Left ventricle myocardium inferior (tissue), 1 donor: ENCODE data around the gene MEOX1. TPM values are rescaled to one million over a fixed set of nuclear protein-coding genes. Genes with fewer than 3 reads are reported as not detected.
A peak's percentile ranks its signal among the peaks of the same experiment; 100 is the strongest.

Source experiments
- DNase-seq: peaks from one replicate; pipeline ENCODE4 v3.0.0-alpha.2; 2020
- H3K27ac ChIP-seq: fragments of 200-600 bp; replicated peaks from 2 replicates; pipeline ENCODE4 v1.8.0; 2021
- H3K27me3 ChIP-seq: fragments of 200-600 bp; 2 replicates; pipeline ENCODE4 v1.8.0; 2021; ENCODE audit warnings: low read depth
- H3K36me3 ChIP-seq: fragments of 200-600 bp; 2 replicates; pipeline ENCODE4 v1.8.0; 2021
- H3K4me1 ChIP-seq: fragments of 200-600 bp; 2 replicates; pipeline ENCODE4 v1.8.0; 2021
- H3K4me3 ChIP-seq: fragments of 200-600 bp; 2 replicates; pipeline ENCODE4 v1.8.0; 2021; ENCODE audit warnings: mild to moderate bottlenecking, moderate library complexity
- H3K9me3 ChIP-seq: fragments of 200-600 bp; replicated peaks from 2 replicates; pipeline ENCODE4 v1.8.0; 2021
- intact Hi-C: fragments of 100-400 bp; cut with micrococcal nuclease; formaldehyde crosslinking; loops from one replicate; pipeline ENCODE4 v1.11.0; 2022
- total RNA-seq: library from RNA; stranded (reverse); fragmentation: NEBNext Ultra II Directional; extraction: Animal tissue kit (Norgen Biotek cat#: 25700); gene quantifications from one replicate; pipeline ENCODE4 v1.2.1, GENCODE V29; 2021
- TF ChIP-seq, protein P1 (sequence below): fragments of 200-600 bp; IDR thresholded peaks from 2 replicates; pipeline ENCODE4 v1.8.0; 2021; ENCODE audit warnings: antibody characterized with exemption, mild to moderate bottlenecking, borderline replicate concordance
- donor health status: DM: no; HTN: yes; CAD: no; lungs with severe emphysema.

Gene MEOX1
- total RNA-seq, 1 donor from 2014 or later, result 8.4 TPM

DNA sequence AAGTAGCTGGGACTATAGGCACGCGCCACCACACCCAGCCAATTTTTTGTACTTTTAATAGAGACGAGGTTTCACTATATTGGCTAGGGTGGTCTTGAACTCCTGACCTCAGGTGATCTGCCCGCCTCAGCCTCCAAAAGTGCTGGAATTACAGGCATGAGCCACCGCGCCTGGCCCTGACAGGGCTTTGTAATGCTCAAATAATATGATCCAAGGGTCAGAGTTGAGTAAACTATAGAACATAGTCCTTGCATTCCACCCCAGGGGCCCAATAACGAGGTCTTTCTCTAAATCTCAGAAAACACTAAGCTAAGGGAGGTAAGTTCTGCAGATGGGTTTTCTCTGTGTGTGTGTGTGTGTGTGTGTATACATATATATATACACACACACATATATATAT, 5.8 kb upstream of the MEOX1 start:
- DNase-seq, result no peak
- peaks cover 15% of the 10 kb centered on the region for H3K27me3 ChIP-seq
- TF ChIP-seq, protein P1, sequence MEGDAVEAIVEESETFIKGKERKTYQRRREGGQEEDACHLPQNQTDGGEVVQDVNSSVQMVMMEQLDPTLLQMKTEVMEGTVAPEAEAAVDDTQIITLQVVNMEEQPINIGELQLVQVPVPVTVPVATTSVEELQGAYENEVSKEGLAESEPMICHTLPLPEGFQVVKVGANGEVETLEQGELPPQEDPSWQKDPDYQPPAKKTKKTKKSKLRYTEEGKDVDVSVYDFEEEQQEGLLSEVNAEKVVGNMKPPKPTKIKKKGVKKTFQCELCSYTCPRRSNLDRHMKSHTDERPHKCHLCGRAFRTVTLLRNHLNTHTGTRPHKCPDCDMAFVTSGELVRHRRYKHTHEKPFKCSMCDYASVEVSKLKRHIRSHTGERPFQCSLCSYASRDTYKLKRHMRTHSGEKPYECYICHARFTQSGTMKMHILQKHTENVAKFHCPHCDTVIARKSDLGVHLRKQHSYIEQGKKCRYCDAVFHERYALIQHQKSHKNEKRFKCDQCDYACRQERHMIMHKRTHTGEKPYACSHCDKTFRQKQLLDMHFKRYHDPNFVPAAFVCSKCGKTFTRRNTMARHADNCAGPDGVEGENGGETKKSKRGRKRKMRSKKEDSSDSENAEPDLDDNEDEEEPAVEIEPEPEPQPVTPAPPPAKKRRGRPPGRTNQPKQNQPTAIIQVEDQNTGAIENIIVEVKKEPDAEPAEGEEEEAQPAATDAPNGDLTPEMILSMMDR, result no peak
- intact Hi-C loops, result no loop called here
- H3K4me1 ChIP-seq, result peaks cover 46% of the 10 kb centered on the region
- H3K4me3 ChIP-seq, result no peak overlapping the region
- no peak overlapping the region for H3K27ac ChIP-seq
- H3K9me3 ChIP-seq, result no peaks in the 10 kb centered on the region
- H3K36me3 ChIP-seq, result no peaks in the 10 kb centered on the region

DNA sequence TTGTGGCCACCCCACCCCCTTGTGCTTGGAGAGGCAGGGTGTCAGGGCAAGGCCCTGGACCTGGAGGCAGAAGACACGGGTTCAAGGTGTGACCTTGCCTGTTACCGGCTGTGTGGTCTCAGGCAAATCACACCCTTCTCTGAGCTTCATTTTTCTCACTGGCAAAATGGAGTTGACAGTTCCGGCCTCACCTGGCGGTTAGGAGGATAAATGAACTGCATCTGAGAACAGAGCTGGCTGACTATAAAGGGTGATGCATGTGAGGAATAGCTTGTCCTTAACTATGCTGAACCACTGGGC, 4.2 kb upstream of the MEOX1 start:
- Histone ChIP-seq H3K36me3 (no peaks in the 10 kb centered on the region), H3K4me1 (peaks cover 54% of the 10 kb centered on the region), H3K27ac (peak overlapping the region; percentile 92), H3K27me3 (peaks cover 15% of the 10 kb centered on the region), H3K4me3 (no peak overlapping the region), H3K9me3 (no peaks in the 10 kb centered on the region)
- intact Hi-C loops, result no loop called here
- TF ChIP-seq, protein P1, result no peak
- DNase-seq, result no peak

DNA sequence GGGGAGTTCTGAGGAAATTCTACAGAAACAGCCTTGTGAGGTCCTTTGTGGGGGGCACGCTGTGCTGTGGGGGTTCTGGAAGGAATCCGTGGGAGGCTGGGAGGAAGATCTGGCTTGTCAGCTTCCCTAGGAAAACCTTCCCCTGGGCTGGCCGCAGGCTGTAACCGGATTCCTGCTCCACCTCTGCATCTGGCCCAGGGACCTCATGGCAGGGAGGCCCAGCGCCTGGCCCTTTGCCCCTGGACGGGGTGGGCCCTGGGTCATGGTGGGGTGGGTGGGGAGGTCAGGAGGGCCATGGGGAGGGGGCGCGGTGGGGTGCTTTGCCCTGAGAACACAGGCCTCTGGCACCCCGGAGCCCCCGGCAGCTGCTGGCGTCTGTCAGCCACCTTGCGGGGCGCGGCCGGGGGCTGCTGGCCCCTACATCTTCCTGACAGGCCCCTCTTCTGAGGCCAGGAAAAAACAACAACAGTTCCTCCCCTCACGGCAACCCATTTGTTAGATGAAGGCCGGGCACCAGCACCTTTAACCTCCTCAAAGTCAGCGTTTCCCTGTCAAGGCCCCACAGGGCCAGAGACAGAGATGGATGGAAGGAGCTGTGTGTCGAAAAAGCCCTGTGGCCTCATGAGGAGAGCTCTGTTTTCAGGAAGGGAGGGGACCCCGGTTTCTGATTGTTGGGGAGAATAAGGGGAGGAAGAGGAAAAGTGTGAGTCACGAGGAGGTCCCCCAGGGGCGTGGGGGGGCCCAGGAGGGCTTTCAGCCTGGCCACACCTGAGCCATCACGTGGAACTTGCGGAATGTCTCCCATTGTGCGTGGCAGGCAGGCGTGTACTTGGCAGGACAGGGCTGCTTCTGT, 3.6 kb upstream of the MEOX1 start:
- intact Hi-C loops, result no loop called here
- Histone ChIP-seq H3K27ac (peak overlapping the region; percentile 92), H3K4me1 (peaks cover 54% of the 10 kb centered on the region), H3K36me3 (no peaks in the 10 kb centered on the region), H3K4me3 (no peak overlapping the region), H3K27me3 (peaks cover 15% of the 10 kb centered on the region), H3K9me3 (no peaks in the 10 kb centered on the region)
- peak; percentile 73 for DNase-seq
- TF ChIP-seq, protein P1, result no peak

DNA sequence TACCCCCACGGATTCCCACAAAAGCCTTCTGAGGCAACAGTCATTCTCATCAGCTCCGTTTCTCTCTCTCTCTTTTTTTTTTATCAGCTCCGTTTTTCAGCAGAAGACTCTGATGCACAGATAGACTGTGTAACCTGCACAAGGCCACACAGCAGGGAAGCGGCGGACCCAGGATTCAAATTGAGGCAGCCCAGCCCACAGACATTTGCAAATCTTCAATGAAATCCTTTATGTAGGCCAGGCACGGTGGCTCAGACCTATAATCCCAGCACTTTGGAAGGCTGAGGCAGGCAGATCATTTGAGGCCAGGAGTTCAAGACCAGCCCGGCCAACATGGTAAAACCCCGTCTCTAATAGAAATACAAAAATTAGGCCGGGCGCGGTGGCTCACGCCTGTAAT, 2.4 kb upstream of the MEOX1 start:
- no peaks in the 10 kb centered on the region for H3K36me3 ChIP-seq
- DNase-seq, result no peak
- intact Hi-C loops, result no loop called here
- peaks cover 15% of the 10 kb centered on the region for H3K27me3 ChIP-seq
- H3K27ac ChIP-seq, result peak overlapping the region; percentile 92
- no peak overlapping the region for H3K4me3 ChIP-seq
- TF ChIP-seq, protein P1, result no peak
- H3K4me1 ChIP-seq, result peaks cover 63% of the 10 kb centered on the region
- H3K9me3 ChIP-seq, result no peaks in the 10 kb centered on the region

DNA sequence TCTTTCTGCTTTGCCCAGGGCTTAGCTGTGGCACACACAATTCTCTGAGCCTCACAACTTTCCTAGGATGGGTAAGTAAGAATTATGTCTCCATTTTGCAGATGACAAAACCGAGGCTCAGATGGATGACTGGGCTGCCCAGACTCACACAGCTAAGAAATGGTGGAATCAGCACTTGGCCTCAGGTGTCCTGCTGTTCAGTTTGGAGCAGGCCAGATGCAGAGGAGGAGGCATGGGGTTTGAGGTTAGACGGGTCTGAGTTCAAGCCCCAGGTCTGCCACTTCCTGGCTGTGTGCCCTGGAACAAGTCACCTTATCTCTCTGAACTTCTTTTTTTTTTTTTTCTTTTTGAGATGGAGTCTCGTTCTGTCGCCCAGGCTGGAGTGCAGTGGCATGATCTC, 1.7 kb upstream of the MEOX1 start:
- DNase-seq, result no peak
- H3K4me3 ChIP-seq, result no peak overlapping the region
- no peaks in the 10 kb centered on the region for H3K9me3 ChIP-seq
- H3K36me3 ChIP-seq, result no peaks in the 10 kb centered on the region
- peak overlapping the region; percentile 92 for H3K27ac ChIP-seq
- H3K4me1 ChIP-seq, result peaks cover 67% of the 10 kb centered on the region
- peaks cover 15% of the 10 kb centered on the region for H3K27me3 ChIP-seq
- intact Hi-C loops, result no loop called here
- TF ChIP-seq, protein P1, result no peak
